HG02970 (cell line): ENCODE results near the gene DNAJB12.
A peak's percentile ranks its signal among the peaks of the same experiment; 100 is the strongest.
"Not testable (repeated sequence)": the region's sequence is repeated elsewhere in the genome, so short reads cannot be mapped to it uniquely, and the experiment has no call there.

ENCODE experiments used
- ATAC-seq: cut with Tn5 transposase; IDR thresholded peaks from one replicate; pipeline ENCODE4 v1.9.1; 2021; ENCODE audit warnings: mild to moderate bottlenecking, moderate library complexity, moderate number of reproducible peaks; ENCODE audit not compliant: unreplicated experiment, low FRiP score

The DNAJB12 gene

GRCh38 chr10:72354356-72355213 is at the start of gene DNAJB12:
Gene DNAJB12, minus strand, starts transcription at chr10:72354919. Its CDS starts 22 bp downstream, at chr10:72354897.
- ATAC-seq = peak; percentile 77

- not testable (repeated sequence) for ATAC-seq
Observed at GRCh38 chr10:72395581-72395980, 40.9 kb upstream of the DNAJB12 start.

GRCh38 chr10:72392571-72392970 is 37.9 kb upstream of the DNAJB12 start:
- no peak for ATAC-seq

- ATAC-seq = no peak
Observed at GRCh38 chr10:72390764-72391163, 36.0 kb upstream of the DNAJB12 start.

GRCh38 chr10:72389716-72390115 is 35.0 kb upstream of the DNAJB12 start:
- ATAC-seq = no peak

GRCh38 chr10:72389014-72389413 is 34.3 kb upstream of the DNAJB12 start:
- ATAC-seq = no peak

GRCh38 chr10:72388062-72388461 is 33.3 kb upstream of the DNAJB12 start:
- no peak for ATAC-seq

- ATAC-seq = no peak
Observed at GRCh38 chr10:72386916-72387586, 32.3 kb upstream of the DNAJB12 start.

GRCh38 chr10:72385724-72386123 is 31.0 kb upstream of the DNAJB12 start:
- no peak for ATAC-seq

- ATAC-seq = not testable (repeated sequence)
Observed at GRCh38 chr10:72384982-72385381, 30.3 kb upstream of the DNAJB12 start.

- ATAC-seq = no peak
Observed at GRCh38 chr10:72379776-72380175, 25.1 kb upstream of the DNAJB12 start.

- no peak for ATAC-seq
Observed at GRCh38 chr10:72379062-72379461, 24.3 kb upstream of the DNAJB12 start.

- no peak for ATAC-seq
Observed at GRCh38 chr10:72375585-72375984, 20.9 kb upstream of the DNAJB12 start.

GRCh38 chr10:72375173-72375572 is 20.5 kb upstream of the DNAJB12 start:
- no peak for ATAC-seq

- no peak for ATAC-seq
Observed at GRCh38 chr10:72370201-72370722, 15.5 kb upstream of the DNAJB12 start.

GRCh38 chr10:72367301-72367960 is 12.7 kb upstream of the DNAJB12 start:
- ATAC-seq = no peak

- no peak for ATAC-seq
Observed at GRCh38 chr10:72365106-72365895, 10.6 kb upstream of the DNAJB12 start.

GRCh38 chr10:72364239-72364777 is 9.6 kb upstream of the DNAJB12 start:
- ATAC-seq = peak; percentile 67

- no peak for ATAC-seq
Observed at GRCh38 chr10:72356987-72357386, 2.3 kb upstream of the DNAJB12 start.

- no peak for ATAC-seq
Observed at GRCh38 chr10:72356115-72356514, 1.4 kb upstream of the DNAJB12 start.
